Stimulated activated CD4-positive, alpha-beta T cell treated with anti-CD3 and anti-CD28 coated beads, Interleukin-15, amount 100 ng/mL, for 24 hours (primary cell): ENCODE results near the gene SARDH.
A peak's percentile ranks its signal among the peaks of the same experiment; 100 is the strongest.

Source experiments
- DNase-seq: peaks from one replicate; pipeline ENCODE4 v3.0.0-alpha.2; 2020

Gene SARDH

GRCh38 chr9:133664173-133665050 is 73.7 kb downstream of the SARDH start:
- DNase-seq, result no peak

GRCh38 chr9:133661846-133662540 is 76.2 kb downstream of the SARDH start:
- no peak for DNase-seq

- no peak for DNase-seq
These were observed 78.6 kb downstream of the SARDH start for GRCh38 chr9:133659516-133659915.

GRCh38 chr9:133658442-133659431 is 79.4 kb downstream of the SARDH start:
- peak; percentile 59 for DNase-seq

GRCh38 chr9:133657120-133657661 is 81.0 kb downstream of the SARDH start:
- no peak for DNase-seq

GRCh38 chr9:133656211-133657119 is 81.7 kb downstream of the SARDH start:
- DNase-seq, result peak; percentile 35

- DNase-seq, result no peak
These were observed 82.5 kb downstream of the SARDH start for GRCh38 chr9:133655701-133656100.

- DNase-seq, result no peak
These were observed 83.2 kb downstream of the SARDH start for GRCh38 chr9:133654736-133655657.

- no peak for DNase-seq
These were observed 84.5 kb downstream of the SARDH start for GRCh38 chr9:133653638-133654037.

- no peak for DNase-seq
These were observed 88.1 kb downstream of the SARDH start for GRCh38 chr9:133650026-133650425.

GRCh38 chr9:133649194-133649593 is 89.0 kb downstream of the SARDH start:
- DNase-seq, result no peak

- no peak for DNase-seq
These were observed 90.2 kb downstream of the SARDH start for GRCh38 chr9:133647765-133648469.

GRCh38 chr9:133647148-133647547 is 91.0 kb downstream of the SARDH start:
- DNase-seq, result no peak

GRCh38 chr9:133645021-133645765 is 93.0 kb downstream of the SARDH start:
- DNase-seq, result no peak

GRCh38 chr9:133643978-133644760 is 94.0 kb downstream of the SARDH start:
- DNase-seq, result no peak

GRCh38 chr9:133643362-133643755 is 94.8 kb downstream of the SARDH start:
- DNase-seq, result no peak

- DNase-seq, result no peak
These were observed 95.3 kb downstream of the SARDH start for GRCh38 chr9:133642708-133643361.
